HG03175 (cell line): ENCODE measurements around the gene ANG.

Experiments
- ATAC-seq: cut with Tn5 transposase; IDR thresholded peaks from one replicate; pipeline ENCODE4 v1.9.1; 2021; ENCODE audit warnings: mild to moderate bottlenecking, moderate library complexity; ENCODE audit not compliant: unreplicated experiment

ANG gene

DNA sequence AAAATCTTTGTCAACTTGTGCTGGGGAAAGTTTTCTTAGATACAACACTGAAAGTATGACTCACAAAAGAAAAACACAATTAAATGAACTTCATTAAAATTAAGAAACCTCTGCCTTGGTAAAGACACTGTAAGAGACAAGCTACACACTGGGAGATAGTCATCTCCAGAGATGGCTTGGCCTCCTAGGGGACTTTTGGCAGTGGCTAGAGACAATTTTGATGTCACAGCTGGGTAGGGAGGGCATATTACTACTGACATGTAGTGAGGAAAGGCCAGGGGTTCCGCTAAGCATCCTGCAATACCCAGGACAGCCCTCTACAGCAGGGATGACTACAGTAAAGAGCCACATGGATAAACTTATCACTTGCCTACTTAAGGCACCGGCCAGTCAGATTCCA lies 12.9 kb upstream of the ANG start:
- ATAC-seq: no peak

DNA sequence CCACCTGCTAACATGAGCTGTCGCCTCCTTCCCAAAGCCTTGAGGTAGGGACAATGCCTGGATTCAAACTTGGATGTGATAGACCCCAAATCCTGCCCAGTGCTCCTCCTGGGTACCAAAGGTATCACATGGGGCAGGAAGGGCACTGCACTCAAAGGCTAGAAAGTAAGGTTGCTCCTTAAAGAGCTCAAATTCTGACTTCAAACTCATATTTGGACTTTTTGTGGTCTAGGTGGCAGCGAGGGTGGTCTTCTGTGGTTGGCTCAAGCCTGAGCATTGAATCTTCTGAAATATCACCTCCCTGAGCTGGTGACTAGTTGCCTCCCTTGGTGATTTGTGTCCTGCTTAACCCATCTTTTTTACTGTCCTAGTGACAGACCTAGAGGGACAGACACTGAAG lies 12.5 kb upstream of the ANG start:
- ATAC-seq: no peak

DNA sequence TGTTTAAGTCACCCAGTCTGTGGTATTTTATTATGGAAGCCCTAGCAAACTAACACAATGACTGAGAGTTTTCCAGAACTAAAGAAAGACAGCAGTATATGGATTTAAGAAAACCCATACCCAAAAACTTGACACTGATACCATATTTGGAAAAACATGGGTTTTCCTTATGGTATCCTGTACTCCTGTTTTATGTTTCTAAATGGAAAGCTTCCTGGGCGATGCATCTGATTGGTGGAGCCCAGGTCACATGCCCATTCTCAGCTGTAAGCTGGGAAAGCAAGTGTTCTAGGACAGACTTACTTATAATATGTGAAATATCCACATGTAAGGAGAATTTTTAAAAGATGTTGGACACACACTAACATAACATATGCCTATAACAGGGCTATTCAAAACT lies 8.7 kb upstream of the ANG start:
- ATAC-seq: no peak

DNA sequence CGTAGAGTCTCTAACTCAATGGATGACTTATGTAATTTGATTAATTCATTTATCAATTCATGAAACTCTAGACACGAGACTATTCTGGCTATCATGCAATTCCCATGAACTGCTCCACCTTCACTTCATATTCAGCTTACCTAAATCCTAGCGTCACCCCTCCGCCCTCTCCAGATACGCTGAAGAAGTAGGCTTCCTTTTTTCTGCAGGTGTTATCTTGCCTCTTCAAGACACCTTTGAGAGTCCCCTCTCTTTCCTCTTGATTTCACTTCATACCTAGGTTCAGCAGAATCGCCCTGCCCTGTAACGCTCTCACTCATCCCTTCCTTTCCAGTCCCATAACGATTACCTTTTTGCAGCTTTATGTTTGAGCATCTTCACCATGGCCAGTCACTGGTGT lies 8.2 kb upstream of the ANG start:
- no peak for ATAC-seq

DNA sequence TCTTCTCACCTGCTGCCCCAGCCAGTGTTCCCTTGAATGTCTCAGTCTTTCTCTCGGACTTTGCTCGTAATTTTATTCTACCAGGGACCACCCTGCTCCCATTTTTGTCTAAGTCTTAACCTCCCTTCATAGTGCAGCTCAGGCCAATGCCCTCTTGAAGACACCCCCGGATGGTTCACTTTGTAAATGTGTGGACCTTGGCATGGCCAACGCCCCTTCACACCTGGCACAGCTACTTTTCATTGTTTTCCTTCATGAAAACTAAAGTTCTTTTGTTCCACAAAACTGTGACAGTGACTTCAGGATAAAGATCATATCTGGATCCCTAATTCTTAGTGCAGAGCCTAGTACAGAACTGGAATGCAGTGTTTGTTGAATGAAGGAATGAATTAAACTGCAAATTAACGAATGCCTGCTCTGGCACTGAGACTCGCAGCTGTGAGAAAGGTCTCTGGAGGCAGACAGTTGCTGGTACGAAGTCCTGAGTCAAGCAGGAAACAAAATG lies 7.7 kb upstream of the ANG start:
- peak; percentile 24 for ATAC-seq

DNA sequence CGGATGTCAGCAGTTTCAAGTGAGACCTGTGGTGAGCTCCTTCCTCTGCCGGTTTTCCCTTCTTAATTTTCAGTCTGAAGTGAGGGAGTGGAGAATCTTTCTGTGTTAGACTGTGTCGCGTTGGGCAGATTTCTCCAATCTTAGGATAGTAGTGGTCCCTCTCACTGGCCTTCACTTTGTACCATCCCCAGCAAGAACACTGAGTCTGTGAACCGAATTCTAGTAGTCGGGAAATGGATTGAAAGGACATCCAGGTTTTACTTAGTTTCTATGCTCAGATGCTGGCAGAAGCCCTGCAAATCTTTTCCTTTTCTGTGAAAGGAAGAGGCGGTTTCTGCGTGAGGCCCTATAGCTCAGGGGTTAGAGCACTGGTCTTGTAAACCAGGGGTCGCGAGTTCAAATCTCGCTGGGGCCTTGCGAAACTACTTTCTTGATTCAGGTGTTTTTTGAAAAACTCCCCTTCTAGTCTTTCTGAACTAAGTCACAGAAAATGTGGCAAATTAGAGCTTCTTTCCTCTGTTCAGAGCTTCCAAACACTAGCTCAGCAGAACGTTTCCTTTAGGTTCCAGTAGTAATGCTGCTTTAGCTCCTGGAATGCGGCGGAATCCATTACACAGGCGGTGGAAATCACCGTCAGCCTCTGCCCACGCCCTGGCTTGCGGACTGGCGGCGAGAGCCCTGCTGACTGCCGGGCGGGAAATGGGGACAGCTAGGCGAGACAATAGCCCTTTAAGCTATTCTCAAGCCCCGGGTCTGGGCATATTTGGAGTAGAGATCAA lies 7.0 kb upstream of the ANG start:
- ATAC-seq: peak; percentile 27

DNA sequence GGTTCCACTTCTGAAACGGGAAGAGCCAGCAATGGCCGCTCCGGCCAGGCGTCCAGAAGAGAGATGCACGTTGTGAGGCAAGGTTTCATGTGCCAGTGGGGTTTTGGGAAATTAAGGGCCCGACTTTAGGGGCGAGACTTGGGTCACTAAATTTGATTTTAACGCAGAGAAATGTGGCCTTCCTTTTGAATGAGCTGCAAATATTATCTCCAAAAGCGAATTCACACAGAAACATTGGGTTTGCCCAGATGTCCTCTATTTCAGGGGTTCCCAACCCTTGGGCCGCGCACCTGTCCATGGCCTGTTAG lies 6.5 kb upstream of the ANG start:
- ATAC-seq: no peak

DNA sequence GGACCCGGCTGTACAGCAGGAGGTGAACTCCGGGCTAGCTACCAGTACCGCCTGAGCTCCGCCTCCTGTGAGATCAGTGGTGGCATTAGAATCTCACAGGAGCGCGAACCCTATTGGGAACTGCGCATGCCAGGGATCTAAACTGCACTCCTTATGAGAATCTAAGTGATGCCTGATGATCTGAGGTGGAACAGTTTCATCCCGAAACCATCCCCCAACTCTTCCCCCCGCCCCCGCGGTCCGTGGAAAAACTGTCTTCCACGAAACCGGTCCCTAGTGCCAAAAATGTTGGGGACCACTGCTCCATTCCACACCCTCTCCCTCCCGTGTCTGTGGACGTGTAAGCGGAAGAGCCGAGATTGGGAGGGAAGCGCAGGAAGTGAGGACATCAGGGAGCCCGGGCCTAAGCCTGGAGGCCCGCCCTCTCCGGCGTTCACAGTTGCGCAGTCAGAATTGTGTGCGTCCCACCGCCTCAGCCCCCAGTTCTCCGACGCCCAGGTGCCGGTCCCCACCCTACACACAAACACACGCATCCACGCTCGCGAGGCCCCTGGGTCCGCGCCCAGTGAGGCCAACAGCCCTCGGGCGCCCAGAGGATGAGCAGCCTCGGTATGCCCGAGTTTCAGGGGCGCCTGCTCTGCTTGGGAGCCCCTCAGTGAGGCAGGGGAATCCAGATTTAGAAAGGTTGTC lies 6.0 kb upstream of the ANG start:
- ATAC-seq: peak; percentile 35

DNA sequence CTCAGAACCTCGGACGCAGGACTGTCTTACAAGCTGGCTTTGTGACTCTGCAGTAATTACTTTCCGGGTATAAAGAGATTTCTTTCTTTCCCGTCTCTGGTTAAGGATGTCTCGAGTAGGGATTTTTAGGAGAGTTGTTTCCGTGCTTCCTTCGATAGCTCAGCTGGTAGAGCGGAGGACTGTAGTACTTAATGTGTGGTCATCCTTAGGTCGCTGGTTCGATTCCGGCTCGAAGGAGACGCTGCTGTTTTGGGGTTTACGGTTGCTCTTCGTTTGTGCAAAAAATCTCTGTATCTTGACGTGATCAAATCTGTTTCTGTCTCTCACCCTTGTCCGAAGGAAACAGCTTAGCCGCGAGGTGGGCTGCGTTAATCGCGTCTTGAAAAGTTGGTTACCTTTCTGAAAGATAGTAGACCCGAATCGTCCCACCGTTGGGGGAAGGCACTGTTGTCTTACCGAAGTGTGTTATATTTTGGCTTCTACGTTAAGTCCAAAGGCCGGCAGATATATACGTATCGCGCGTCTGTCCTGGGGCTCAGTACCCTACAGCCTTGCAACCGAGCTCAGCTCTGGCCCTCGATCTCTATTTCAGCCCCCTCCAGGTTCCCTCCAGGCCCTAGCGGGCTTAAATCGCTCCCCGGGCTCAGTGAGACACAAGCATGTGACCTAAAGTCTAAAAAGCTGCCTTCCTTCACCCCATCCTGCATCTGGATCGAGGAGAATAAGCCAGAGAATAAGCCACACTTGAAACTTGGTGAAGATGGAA lies 5.3 kb upstream of the ANG start:
- ATAC-seq: peak; percentile 32

DNA sequence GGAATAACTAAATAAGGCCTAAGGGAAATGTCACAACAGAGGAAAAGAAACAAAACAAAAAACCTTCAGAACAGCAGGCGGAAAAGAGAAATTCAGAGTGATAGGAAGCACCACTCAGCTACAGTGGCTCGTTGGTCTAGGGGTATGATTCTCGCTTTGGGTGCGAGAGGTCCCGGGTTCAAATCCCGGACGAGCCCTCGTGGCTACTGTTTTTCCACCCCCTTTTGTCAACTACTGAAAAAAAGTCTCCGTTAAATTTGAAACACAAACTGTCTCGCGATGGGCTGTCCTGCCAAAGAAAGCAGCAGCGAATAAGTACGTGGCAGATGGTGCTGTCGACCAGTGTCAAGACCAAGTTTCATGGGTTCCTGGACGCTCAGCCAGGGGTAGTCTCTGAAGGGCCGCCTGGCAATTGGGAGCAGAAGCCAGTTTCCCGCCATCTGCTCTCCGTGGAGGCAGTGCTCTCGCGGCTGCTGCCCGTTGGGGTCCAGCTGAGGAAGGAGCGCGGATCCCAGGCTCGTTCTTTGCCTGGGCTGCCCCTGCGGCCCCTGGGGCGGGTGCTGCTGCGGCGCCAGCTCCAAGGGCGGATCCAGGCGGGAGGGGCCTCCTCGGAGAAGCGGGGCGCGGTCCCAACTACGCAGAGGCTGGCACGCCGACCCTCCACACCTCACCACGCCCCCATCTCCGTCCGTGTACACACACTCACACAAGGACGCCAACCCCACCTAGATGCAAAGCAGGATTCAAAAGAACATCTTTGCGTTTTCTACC lies 4.5 kb upstream of the ANG start, which contains the start of gene RNASE4:
Gene RNASE4, plus strand, starts transcription at position 670 of the 771 bp plus-strand sequence. CDS start 14,812 bp downstream, outside the sequence.
- peak; percentile 25 for ATAC-seq

DNA sequence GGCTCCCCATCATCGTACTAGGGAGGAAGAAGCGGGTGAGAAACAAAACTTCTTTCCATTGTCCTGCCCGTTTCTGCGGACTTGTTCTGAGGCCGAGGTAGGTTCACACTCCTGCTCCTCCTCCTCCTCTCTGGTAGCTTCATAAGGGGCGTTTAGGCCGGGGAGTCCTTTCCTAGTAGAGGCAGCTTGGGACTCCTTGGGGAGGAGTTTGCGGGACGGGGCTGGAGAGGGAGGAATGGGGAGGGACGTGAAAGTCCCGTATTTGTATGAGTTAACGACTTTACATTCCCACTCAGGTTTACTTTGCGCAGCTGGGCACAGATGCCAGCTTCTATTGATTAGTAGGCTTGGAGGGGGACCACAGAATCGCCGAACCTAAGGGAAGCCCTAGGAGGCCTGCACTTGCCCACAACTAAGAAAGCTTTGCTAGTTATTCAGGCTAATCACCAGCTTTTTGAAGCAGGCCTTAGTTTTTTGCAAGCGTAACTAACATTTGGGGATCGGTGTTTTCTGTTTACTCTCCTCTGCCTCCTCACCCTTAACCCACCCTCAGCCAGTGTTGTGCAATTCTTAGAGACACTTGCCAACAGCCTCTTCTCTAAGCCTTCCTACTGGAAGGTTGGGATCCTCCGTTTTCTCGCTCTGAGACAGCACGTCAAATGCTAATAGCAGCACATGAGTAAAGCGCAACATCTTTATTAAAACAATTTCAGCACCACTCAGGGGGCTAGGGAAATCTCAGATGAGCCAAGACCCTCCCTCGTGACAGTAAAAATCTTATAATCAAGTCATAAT lies 3.7 kb upstream of the ANG start:
- ATAC-seq: no peak

DNA sequence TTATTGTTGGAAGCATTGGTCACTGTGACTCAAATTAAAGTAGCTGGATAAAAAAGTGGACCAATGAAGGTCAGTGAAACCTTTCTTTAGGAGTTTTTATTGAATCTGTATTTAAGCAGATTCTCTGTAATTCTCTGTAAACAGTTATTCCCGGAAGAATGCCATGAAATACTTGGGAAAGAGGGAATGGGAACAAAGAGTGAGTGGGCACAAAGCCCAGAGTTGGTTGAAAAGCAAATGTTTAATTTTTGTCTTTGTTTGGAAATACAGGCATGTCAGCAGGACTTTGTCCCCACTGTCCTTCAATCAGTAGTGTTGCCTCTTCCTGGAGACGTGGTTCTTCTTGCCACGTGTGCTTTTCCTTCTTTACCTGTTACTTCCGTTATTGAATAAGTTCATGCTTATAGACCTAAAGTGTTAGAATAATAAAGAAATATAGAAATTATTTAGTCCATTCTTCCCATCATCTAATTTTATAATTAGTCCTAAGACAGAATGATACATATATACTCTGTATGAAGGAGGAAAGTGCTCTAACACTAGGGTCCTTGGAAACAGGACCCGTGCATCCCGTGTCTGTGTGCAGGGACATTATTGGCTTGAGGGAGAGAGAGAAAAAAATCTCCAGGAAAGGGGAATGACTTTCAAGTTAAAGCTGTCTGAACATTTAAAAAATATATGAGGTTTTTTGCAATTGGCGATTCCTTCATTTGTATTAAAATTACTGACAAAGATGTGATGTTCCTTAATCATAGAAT lies 2.0 kb upstream of the ANG start:
- no peak for ATAC-seq

DNA sequence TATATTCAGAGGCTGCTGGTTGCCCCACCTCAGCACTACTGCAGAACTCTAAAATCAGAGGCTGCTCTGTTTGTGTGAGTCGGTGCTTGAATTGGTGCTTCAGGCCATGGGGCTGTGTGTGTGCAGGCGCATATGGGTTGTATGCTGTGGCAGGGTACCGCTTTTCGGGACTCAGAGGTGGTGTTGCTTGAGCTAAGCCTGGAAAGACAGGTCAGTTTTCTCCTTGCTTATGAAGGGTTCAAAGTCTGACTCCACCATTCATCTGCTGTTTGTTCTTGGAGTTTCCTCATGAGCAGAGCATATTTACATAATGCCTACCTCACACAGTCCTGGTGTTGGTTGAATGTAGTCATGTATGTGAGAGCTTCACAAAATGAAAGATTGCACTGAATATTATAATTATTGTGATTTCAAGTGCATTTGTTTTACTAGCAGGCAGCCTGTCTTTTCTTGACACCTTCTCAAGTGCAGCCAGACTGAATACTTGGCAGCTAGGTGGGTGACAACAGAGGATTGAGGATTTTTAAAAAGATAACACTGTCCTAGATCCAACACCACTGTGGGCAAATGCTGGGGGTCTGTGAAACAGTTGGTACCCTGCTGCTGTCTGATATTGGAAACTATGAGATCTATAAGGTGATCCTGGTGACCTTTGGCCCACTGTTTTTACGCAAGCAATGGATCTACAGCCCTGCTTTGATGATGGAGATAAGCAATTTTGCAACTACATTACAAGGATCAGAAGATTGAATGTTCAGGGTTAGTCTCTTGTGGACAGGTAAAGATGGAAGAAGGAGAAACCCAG lies 1.0 kb upstream of the ANG start:
- no peak for ATAC-seq

DNA sequence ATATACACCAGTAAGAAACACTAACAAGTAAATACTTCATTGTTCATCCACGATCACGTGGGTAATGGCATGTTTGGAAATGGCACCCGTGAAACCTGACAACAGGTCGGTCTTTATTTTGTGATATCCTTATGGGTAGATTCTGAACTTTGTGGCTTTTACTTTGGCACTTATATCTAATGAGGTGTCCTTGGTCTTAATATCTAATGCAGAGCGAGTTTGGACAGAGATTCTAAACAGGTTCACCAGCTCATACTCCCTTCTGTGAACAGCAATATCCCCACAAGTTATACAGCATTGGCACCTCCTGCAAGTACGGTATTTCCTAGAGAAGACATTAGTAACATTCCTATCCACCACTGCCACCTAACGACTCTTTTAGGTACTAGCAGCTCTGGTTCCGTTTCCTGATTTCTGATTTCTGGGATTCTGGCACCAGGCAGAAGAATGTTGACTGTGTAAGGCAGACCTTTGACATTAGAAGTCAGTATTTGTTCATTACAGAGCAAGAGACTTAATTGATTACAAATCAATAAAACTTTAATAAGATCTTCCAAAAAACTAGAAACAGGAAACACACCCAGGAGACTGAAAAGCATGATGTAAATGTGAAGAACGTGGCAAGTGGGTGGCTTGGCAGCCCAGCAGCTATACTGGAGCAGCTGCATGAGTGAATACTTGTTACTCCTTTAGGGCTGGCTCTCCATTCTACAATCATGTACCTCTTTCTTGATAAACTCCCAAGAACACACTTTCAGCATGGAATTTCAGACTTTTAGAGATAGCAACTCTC lies 2.5 kb downstream of the ANG start:
- peak; percentile 59 for ATAC-seq

DNA sequence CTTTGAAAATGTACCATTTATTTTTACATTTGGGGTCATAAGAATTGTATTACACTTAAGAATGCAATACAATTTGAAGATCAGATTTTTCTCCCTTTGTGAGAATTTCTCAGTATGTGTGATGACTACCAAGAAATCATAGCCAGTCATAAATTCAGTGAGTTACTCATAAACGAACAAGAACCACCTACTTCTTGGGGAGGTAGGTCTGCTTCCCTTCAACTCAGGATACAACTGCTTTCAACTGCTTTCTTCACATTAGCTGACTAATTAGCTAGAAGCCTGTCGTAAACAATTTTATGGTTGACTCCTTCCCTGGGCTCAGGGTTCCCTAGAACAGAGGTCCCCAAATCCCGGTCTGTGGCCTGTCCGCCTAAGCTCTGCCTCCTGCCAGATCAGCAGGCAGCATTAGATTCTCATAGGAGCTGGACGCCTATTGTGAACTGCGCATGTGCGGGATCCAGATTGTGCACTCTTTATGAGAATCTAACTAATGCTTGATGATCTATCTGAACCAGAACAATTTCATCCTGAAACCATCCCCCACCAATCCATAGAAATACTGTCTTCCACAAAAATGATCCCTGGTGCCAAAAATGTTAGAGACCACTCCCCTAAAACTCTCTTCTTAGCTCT lies 3.7 kb downstream of the ANG start:
- ATAC-seq: no peak

DNA sequence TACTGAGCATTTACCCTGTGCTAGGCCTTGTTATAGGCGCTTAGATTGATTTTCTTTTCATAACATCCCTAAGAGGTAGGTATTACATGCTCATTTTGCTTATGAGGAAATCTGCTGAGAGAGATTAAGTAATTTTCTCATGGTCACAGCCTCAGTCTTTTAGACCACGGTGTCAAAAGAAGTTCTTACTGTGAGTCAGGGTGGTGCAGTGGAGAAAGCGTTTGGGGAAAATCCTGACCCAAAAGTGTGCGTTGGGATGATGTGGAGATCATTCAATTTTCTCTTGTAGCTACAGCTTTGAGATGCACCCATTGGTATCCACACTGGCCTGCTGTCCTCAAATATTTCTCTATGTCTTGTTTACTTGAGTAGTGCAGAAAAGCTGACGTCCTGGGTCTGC lies 8.2 kb downstream of the ANG start:
- ATAC-seq: no peak

DNA sequence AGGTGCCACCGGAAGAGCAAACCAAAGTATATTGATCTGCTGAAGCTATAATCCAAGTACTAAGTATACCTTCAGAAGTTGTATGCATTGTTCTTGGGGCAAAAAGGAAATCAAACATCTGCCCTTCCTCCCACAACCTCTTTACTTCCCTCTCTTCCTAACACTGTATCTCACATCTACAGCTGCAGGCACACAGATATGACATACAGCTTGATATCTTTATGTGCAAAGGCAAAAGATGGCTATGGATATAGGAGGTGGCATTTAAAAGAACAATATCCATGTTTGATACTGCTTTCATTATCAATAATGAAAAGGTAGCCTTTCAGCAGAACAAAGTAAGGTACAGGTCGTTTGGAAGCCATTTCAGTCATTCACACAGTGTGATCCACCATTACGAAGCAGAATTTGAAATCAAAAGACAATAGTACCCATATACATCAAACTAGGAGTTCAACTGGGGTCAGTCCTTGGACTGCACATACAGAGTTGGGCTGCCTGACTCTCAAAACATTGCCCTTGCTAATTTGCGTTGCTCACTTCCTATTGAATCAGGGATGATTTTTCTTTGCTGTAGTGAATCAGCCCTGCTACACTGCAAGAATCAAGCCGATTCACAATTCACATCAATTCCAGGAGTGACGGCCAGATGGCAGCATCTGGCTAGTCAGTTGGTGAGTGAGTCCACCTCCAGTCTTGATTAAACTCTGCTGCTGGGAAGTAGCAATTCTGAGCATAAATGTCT lies 8.9 kb downstream of the ANG start:
- ATAC-seq: no peak
